Neural progenitor cell (in vitro differentiated cells): ENCODE results near the gene MAML3. TPM values are rescaled to one million over a fixed set of nuclear protein-coding genes. Genes with fewer than 3 reads are reported as not detected.

Experiments used
- DNase-seq: peaks from one replicate; pipeline ENCODE4 v3.0.0-alpha.2; 2016; ENCODE audit warnings: low spot score
- H2AFZ ChIP-seq: fragments of 200-600 bp; sonication (generic); replicated peaks from 2 replicates; pipeline ENCODE4 v1.6.1; 2016; ENCODE audit warnings: antibody characterized with exemption
- H3F3A ChIP-seq: fragments of 200-600 bp; sonication (generic); 2 replicates; pipeline ENCODE4 v1.6.1; 2016; ENCODE audit warnings: antibody characterized with exemption, low read depth
- H3K27ac ChIP-seq: fragments of 200-600 bp; sonication (generic); 2 replicates; pipeline ENCODE4 v1.5.1; 2016; ENCODE audit warnings: mild to moderate bottlenecking
- H3K27me3 ChIP-seq: fragments of 200-600 bp; sonication (generic); 2 replicates; pipeline ENCODE4 v1.6.1; 2016; ENCODE audit warnings: mild to moderate bottlenecking, moderate library complexity
- H3K36me3 ChIP-seq: fragments of 200-600 bp; sonication (generic); 2 replicates; pipeline ENCODE4 v1.5.1; 2016
- H3K4me1 ChIP-seq: fragments of 200-600 bp; sonication (generic); 2 replicates; pipeline ENCODE4 v1.6.1; 2016; ENCODE audit warnings: mixed run types
- H3K4me2 ChIP-seq: fragments of 200-600 bp; sonication (generic); 2 replicates; pipeline ENCODE4 v1.6.1; 2016
- H3K4me3 ChIP-seq: fragments of 200-600 bp; sonication (generic); 2 replicates; pipeline ENCODE4 v1.5.1; 2016
- H3K79me2 ChIP-seq: fragments of 200-600 bp; sonication (generic); 2 replicates; pipeline ENCODE4 v1.6.1; 2016; ENCODE audit warnings: low read depth
- H3K9ac ChIP-seq: fragments of 200-600 bp; sonication (generic); 2 replicates; pipeline ENCODE4 v1.6.1; 2016
- H3K9me3 ChIP-seq: fragments of 200-600 bp; sonication (generic); 2 replicates; pipeline ENCODE4 v1.5.1; 2016; ENCODE audit warnings: low read depth
- H4K20me1 ChIP-seq: fragments of 200-600 bp; sonication (generic); 2 replicates; pipeline ENCODE4 v1.6.1; 2016; ENCODE audit warnings: low read depth
- H3K27ac Mint-ChIP-seq: 3 replicates; pipeline ENCODE4 v1.8.0; 2021; ENCODE audit warnings: mixed read lengths
- H3K27me3 Mint-ChIP-seq: 2 replicates; pipeline ENCODE4 v1.8.0; 2022; ENCODE audit warnings: low read depth, mild to moderate bottlenecking, inconsistent platforms, moderate library complexity, mixed read lengths; ENCODE audit not compliant: insufficient read depth
- H3K36me3 Mint-ChIP-seq: 3 replicates; pipeline ENCODE4 v1.8.0; 2021; ENCODE audit warnings: mixed read lengths
- H3K4me1 Mint-ChIP-seq: 3 replicates; pipeline ENCODE4 v1.8.0; 2021; ENCODE audit warnings: mixed read lengths
- H3K4me3 Mint-ChIP-seq: 3 replicates; pipeline ENCODE4 v1.8.0; 2021; ENCODE audit warnings: mild to moderate bottlenecking, moderate library complexity, mixed read lengths
- H3K9me3 Mint-ChIP-seq: 3 replicates; pipeline ENCODE4 v1.8.0; 2020; ENCODE audit warnings: mixed read lengths
- CTCF ChIP-seq: fragments of 200-600 bp; sonication (generic); IDR thresholded peaks from 2 replicates; pipeline ENCODE4 v1.5.1; 2017; ENCODE audit warnings: antibody characterized with exemption, mild to moderate bottlenecking
- EZH2 ChIP-seq: fragments of 200-600 bp; sonication (generic); IDR thresholded peaks from 2 replicates; pipeline ENCODE4 v1.6.1; 2017; ENCODE audit warnings: antibody characterized with exemption, mild to moderate bottlenecking, moderate library complexity
- EZH2phosphoT487 ChIP-seq: fragments of 200-600 bp; sonication (generic); IDR thresholded peaks from 2 replicates; pipeline ENCODE4 v1.6.1; 2017; ENCODE audit warnings: antibody characterized with exemption
- total RNA-seq: library from RNA; depleted of rRNA; stranded (reverse); fragments of >200 nt; gene quantifications from 2 replicates; pipeline ENCODE4 v1.2.3, GENCODE V29; 2015; ENCODE audit warnings: low replicate concordance

Gene MAML3
- total RNA-seq, 1 donor from 2014 or later = 14.4 TPM

GRCh38 chr4:139975830-139976272, 178.1 kb downstream of the MAML3 start:
- Mint-ChIP-seq H3K4me3 (no peak overlapping the region), H3K36me3 (peaks cover 10% of the 10 kb centered on the region), H3K27me3 (peaks cover 2% of the 10 kb centered on the region), H3K27ac (no peak overlapping the region), H3K4me1 (peaks cover 21% of the 10 kb centered on the region), H3K9me3 (peaks cover 2% of the 10 kb centered on the region)
- H3K4me2 ChIP-seq = no peak overlapping the region
- H3K4me1 ChIP-seq = peaks cover 10% of the 10 kb centered on the region
- no peak for TF ChIP-seq EZH2
- TF ChIP-seq CTCF = no peak
- TF ChIP-seq EZH2phosphoT487 = no peak
- H3K4me3 ChIP-seq = no peak overlapping the region
- no peak for DNase-seq
- H3K79me2 ChIP-seq = no peaks in the 10 kb centered on the region
- H3K27me3 ChIP-seq = peaks cover 67% of the 10 kb centered on the region
- H3K27ac ChIP-seq = no peak overlapping the region
- no peaks in the 10 kb centered on the region for H3K36me3 ChIP-seq
- H3K9me3 ChIP-seq = no peaks in the 10 kb centered on the region
- H2AFZ ChIP-seq = no peak overlapping the region
- no peak overlapping the region for H3K9ac ChIP-seq
- peaks cover 4% of the 10 kb centered on the region for H3F3A ChIP-seq
- H4K20me1 ChIP-seq = peaks cover 13% of the 10 kb centered on the region

DNA sequence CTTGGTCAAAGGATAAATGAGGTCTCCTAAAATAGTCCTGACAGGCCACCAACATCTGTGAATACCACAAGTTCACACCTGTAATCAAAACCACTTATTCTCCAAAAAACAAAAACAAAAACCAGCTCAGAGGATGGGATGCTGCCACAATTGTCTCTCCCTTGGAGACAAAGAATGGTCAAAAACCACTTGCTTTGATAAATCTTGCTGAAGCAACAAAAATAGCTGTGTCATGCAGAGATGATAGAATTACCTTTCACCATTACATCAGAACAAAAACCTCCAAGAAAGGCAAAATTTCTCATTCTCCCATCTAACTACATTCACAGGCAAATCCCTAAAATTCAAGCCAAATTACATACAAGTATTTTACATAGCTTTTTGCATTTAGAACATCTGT, 180.4 kb downstream of the MAML3 start:
- Histone ChIP-seq H3K36me3 (no peaks in the 10 kb centered on the region), H4K20me1 (peaks cover 18% of the 10 kb centered on the region), H3K27ac (no peak overlapping the region), H3K79me2 (no peaks in the 10 kb centered on the region), H3K27me3 (peaks cover 90% of the 10 kb centered on the region), H3K4me1 (peaks cover 10% of the 10 kb centered on the region), H3K4me2 (no peak overlapping the region), H2AFZ (no peak overlapping the region), H3K9ac (no peak overlapping the region), H3K4me3 (no peak overlapping the region), H3K9me3 (no peaks in the 10 kb centered on the region), H3F3A (peaks cover 4% of the 10 kb centered on the region)
- peaks cover 23% of the 10 kb centered on the region for H3K4me1 Mint-ChIP-seq
- H3K36me3 Mint-ChIP-seq = peaks cover 5% of the 10 kb centered on the region
- no peak for DNase-seq
- peaks cover under 1% of the 10 kb centered on the region for H3K9me3 Mint-ChIP-seq
- TF ChIP-seq EZH2 (no peak), EZH2phosphoT487 (no peak), CTCF (no peak)
- H3K27ac Mint-ChIP-seq = no peak overlapping the region
- H3K4me3 Mint-ChIP-seq = no peak overlapping the region
- H3K27me3 Mint-ChIP-seq = peaks cover 2% of the 10 kb centered on the region

DNA sequence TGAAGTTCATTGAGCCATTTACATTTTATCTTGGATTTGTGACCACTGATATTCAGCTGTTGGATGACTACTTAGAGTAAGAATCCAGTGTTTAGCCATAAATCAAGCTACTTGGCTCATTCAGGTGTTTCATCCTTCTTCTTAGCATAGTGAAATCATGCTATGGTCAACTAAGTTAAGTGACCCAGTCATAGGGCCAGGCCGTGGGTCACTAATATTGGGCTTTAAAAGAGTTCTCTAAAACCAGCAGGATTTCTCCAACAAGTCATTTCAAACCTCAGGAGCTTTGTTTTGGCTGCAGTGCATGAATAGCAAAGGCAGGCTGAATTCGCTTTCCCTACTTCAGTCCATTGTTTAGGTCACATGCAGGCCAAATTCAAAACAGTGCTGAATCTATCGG, 181.0 kb downstream of the MAML3 start:
- peaks cover under 1% of the 10 kb centered on the region for H3K36me3 Mint-ChIP-seq
- H3K4me3 Mint-ChIP-seq = no peak overlapping the region
- Histone ChIP-seq H3K79me2 (no peaks in the 10 kb centered on the region), H3K4me2 (no peak overlapping the region), H3K36me3 (no peaks in the 10 kb centered on the region), H3K27me3 (peaks cover 90% of the 10 kb centered on the region), H3F3A (peaks cover 4% of the 10 kb centered on the region), H4K20me1 (peaks cover 20% of the 10 kb centered on the region), H3K9me3 (no peaks in the 10 kb centered on the region), H2AFZ (no peak overlapping the region), H3K4me3 (no peak overlapping the region), H3K27ac (no peak overlapping the region), H3K9ac (no peak overlapping the region), H3K4me1 (peaks cover 10% of the 10 kb centered on the region)
- peaks cover 2% of the 10 kb centered on the region for H3K27me3 Mint-ChIP-seq
- peaks cover 23% of the 10 kb centered on the region for H3K4me1 Mint-ChIP-seq
- no peaks in the 10 kb centered on the region for H3K9me3 Mint-ChIP-seq
- DNase-seq = peak; percentile 24
- TF ChIP-seq EZH2 (no peak), EZH2phosphoT487 (no peak), CTCF (no peak)
- no peak overlapping the region for H3K27ac Mint-ChIP-seq
